Measurements from ENCODE around the gene ELMOD2. TPM values are rescaled to one million over a fixed set of nuclear protein-coding genes. Genes with fewer than 3 reads are reported as not detected.
"Not testable (repeated sequence)": the region's sequence is repeated elsewhere in the genome, so short reads cannot be mapped to it uniquely, and the experiment has no call there.

ELMOD2 gene
- total and polyA plus RNA-seq, 4 donors = 7.5 to 47.5 (median 15.5) TPM

GRCh38 chr4:140504261-140504660 lies 19.7 kb upstream of the ELMOD2 start:
- ATAC-seq (ENCODE audit: insufficient read depth, low FRiP score) = no peak
- Histone ChIP-seq H3K27me3 (ENCODE audit: control insufficient read depth in 3 of 3, insufficient read depth in 3 of 3, low read length in 2 of 3) (peaks cover 0 to 32% (median 17%) of the 10 kb centered on the region in 3 donors), H3K4me3 (no peak overlapping the region), H3K4me1 (ENCODE audit: control insufficient read depth in 5 of 5, insufficient read depth in 5 of 5, low read length in 5 of 5) (no peaks in the 10 kb centered on the region), H3K27ac (ENCODE audit: low read depth in 1 of 2, low read length in 1 of 2) (no peak overlapping the region), H3K36me3 (ENCODE audit: control insufficient read depth in 4 of 4, insufficient read depth in 4 of 4, low read length in 4 of 4) (no peaks in the 10 kb centered on the region), H3K9me3 (ENCODE audit: control insufficient read depth in 4 of 4, insufficient read depth in 3 of 4, low read length in 3 of 4) (peaks cover 0 to 8% (median 0%) of the 10 kb centered on the region in 4 donors), H3K9ac (ENCODE audit: insufficient read depth in 1 of 2, low read length in 2 of 2) (no peak overlapping the region)
- no peak for DNase-seq
- TF ChIP-seq, protein P1, sequence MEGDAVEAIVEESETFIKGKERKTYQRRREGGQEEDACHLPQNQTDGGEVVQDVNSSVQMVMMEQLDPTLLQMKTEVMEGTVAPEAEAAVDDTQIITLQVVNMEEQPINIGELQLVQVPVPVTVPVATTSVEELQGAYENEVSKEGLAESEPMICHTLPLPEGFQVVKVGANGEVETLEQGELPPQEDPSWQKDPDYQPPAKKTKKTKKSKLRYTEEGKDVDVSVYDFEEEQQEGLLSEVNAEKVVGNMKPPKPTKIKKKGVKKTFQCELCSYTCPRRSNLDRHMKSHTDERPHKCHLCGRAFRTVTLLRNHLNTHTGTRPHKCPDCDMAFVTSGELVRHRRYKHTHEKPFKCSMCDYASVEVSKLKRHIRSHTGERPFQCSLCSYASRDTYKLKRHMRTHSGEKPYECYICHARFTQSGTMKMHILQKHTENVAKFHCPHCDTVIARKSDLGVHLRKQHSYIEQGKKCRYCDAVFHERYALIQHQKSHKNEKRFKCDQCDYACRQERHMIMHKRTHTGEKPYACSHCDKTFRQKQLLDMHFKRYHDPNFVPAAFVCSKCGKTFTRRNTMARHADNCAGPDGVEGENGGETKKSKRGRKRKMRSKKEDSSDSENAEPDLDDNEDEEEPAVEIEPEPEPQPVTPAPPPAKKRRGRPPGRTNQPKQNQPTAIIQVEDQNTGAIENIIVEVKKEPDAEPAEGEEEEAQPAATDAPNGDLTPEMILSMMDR (IDR thresholded peaks at IDR 0.05; ENCODE audit: control extremely low read depth, extremely low read depth) = no peak

DNA sequence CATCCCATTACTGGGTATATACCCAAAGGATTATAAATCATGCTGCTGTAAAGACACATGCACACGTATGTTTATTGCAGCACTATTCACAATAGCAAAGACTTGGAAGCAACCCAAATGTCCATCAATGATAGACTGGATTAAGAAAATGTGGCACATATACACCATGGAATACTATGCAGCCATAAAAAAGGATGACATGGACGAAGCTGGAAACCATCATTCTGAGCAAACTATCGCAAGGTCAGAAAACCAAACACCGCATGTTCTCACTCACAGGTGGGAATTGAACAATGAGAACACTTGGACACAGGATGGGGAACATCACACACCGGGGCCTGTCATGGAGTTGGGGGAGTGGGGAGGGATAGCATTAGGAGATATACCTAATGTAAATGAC lies 10.2 kb upstream of the ELMOD2 start:
- H3K4me3 ChIP-seq; H3K4me1 ChIP-seq (ENCODE audit: control insufficient read depth in 5 of 5, insufficient read depth in 5 of 5, low read length in 5 of 5); H3K9me3 ChIP-seq (ENCODE audit: control insufficient read depth in 4 of 4, insufficient read depth in 3 of 4, low read length in 3 of 4); H3K9ac ChIP-seq (ENCODE audit: insufficient read depth in 1 of 2, low read length in 2 of 2); DNase-seq; H3K27me3 ChIP-seq (ENCODE audit: control insufficient read depth in 3 of 3, insufficient read depth in 3 of 3, low read length in 2 of 3); H3K27ac ChIP-seq (ENCODE audit: low read depth in 1 of 2, low read length in 1 of 2); ATAC-seq (ENCODE audit: insufficient read depth, low FRiP score); H3K36me3 ChIP-seq (ENCODE audit: control insufficient read depth in 4 of 4, insufficient read depth in 4 of 4, low read length in 4 of 4): not testable (repeated sequence)
- WGBS, 2 donors = 92 to 100% methylated on average over 5 of the region's 5 CpGs

GRCh38 chr4:140515423-140515822 lies 8.5 kb upstream of the ELMOD2 start:
- TF ChIP-seq, protein P1 (IDR thresholded peaks at IDR 0.05; ENCODE audit: control extremely low read depth, extremely low read depth) = no peak
- no peaks in the 10 kb centered on the region for H3K27me3 ChIP-seq (ENCODE audit: control insufficient read depth in 3 of 3, insufficient read depth in 3 of 3, low read length in 2 of 3)
- no peaks in the 10 kb centered on the region for H3K36me3 ChIP-seq (ENCODE audit: control insufficient read depth in 4 of 4, insufficient read depth in 4 of 4, low read length in 4 of 4)
- no peak overlapping the region for H3K4me3 ChIP-seq
- no peak overlapping the region for H3K9ac ChIP-seq (ENCODE audit: insufficient read depth in 1 of 2, low read length in 2 of 2)
- ATAC-seq (ENCODE audit: insufficient read depth, low FRiP score) (no peak), DNase-seq (no peak)
- no peaks in the 10 kb centered on the region for H3K4me1 ChIP-seq (ENCODE audit: control insufficient read depth in 5 of 5, insufficient read depth in 5 of 5, low read length in 5 of 5)
- H3K27ac ChIP-seq (ENCODE audit: low read depth in 1 of 2, low read length in 1 of 2) = no peak overlapping the region
- no peaks in the 10 kb centered on the region for H3K9me3 ChIP-seq (ENCODE audit: control insufficient read depth in 4 of 4, insufficient read depth in 3 of 4, low read length in 3 of 4)
- 56 to 76% methylated on average over 1 of the region's 1 CpG for WGBS, 2 donors

GRCh38 chr4:140523370-140523856 lies 555 bp upstream of the ELMOD2 start:
- no peaks in the 10 kb centered on the region for H3K27me3 ChIP-seq (ENCODE audit: control insufficient read depth in 3 of 3, insufficient read depth in 3 of 3, low read length in 2 of 3)
- peaks cover 0 to 7% (median 4%) of the 10 kb centered on the region in 4 donors for H3K36me3 ChIP-seq (ENCODE audit: control insufficient read depth in 4 of 4, insufficient read depth in 4 of 4, low read length in 4 of 4)
- 16 to 17% methylated on average over 8 of the region's 8 CpGs for WGBS, 2 donors
- no peaks in the 10 kb centered on the region for H3K9me3 ChIP-seq (ENCODE audit: control insufficient read depth in 4 of 4, insufficient read depth in 3 of 4, low read length in 3 of 4)
- H3K4me3 ChIP-seq = no peak overlapping the region
- DNase-seq = no peak
- peak overlapping the region in 1 of 2 donors; percentile 67 for H3K27ac ChIP-seq (ENCODE audit: low read depth in 1 of 2, low read length in 1 of 2)
- TF ChIP-seq, protein P1 (IDR thresholded peaks at IDR 0.05; ENCODE audit: control extremely low read depth, extremely low read depth) = no peak
- H3K4me1 ChIP-seq (ENCODE audit: control insufficient read depth in 5 of 5, insufficient read depth in 5 of 5, low read length in 5 of 5) = peaks cover 0 to 19% (median 2%) of the 10 kb centered on the region in 5 donors
- no peak for ATAC-seq (ENCODE audit: insufficient read depth, low FRiP score)
- peak overlapping the region in 1 of 2 donors; percentile 76 for H3K9ac ChIP-seq (ENCODE audit: insufficient read depth in 1 of 2, low read length in 2 of 2)
